ENCODE data around the gene CDKN1C.

The CDKN1C gene

DNA sequence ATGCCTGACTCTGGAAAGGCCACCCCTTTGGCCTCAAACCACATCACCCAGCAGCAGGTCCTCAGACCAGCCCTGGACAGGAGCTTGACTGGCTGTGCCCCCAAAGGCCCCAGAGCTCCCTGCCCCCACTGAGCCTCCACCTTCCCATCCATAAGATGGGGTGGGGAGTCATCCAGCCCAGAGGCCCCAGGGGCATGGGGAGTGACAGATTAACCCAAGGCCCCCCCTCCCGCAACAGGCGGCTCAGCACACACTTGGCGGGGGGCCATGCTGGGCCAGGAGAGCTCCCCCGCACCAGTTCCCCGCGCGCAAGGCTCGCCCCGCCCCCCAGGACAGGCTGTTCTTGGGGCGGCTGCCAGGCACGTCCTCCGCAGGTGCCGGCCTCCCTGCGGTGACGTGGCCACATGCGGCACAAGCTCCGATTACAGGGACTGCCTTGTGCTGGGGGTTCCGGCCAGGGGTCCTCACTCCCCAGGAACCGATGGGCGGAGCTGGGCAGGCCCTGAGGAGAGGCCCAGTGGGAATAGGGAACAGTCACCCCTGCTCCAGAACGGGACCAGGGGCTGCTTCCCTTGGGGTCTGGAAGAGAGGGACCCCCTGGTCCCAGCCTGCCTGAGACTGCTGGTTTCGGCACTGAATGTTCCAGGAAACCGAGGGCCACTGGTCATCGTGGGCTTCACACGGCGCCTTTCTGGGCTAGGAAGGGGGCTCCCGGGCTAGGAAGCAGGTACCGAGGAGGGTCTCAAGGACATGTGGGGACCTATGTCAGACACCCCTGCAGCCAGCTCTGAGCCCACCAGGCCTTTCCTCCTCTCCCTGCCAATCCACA, 5.1 kb upstream of the CDKN1C start:
- no peak for DNase-seq (ENCODE audit: low read depth in 3 of 3)

DNA sequence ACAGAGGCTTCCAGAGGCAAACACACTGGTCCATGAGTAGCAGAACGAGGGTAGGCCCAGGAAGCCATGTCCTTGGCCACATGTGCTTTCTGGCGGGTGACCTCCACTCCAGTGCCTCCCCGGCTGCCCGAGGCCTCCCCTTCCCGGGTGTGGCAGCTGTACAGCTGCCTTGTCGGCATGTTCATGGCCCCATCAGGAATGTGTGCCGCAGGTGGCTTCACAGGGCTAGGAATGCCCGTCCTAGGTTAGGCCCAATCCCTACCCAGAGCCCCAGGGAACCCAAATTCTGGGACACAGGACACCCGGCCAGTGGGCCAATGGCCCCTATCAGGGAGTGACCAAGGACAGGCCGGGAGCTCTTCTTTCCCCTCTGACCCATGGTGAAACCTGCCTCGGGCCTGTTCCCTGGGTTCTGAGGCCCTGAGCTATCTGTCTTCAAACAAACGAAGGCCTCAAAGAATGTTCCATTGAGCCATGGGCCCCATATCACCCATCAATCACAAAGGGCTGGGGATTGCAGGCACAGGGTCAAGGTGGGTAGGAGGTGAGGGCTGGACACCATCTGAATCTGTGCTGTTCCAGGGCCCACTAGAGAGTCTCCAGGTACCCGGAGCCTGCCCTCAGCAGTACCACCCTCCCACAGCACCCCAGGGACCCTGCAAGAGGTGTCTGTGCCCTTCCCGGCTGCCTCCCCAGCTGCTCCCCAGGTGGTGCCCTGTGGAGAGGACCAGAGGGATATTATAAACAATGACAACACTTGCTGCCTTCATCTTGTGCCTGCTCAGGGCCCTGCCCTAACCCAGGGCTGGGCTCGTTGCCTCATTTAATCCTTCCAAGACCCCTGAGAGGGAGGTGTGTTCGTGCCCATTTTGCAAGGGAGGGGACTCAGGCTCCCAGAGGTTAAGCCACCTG, 4.0 kb upstream of the CDKN1C start:
- DNase-seq (ENCODE audit: low read depth in 3 of 3) = no peak

DNA sequence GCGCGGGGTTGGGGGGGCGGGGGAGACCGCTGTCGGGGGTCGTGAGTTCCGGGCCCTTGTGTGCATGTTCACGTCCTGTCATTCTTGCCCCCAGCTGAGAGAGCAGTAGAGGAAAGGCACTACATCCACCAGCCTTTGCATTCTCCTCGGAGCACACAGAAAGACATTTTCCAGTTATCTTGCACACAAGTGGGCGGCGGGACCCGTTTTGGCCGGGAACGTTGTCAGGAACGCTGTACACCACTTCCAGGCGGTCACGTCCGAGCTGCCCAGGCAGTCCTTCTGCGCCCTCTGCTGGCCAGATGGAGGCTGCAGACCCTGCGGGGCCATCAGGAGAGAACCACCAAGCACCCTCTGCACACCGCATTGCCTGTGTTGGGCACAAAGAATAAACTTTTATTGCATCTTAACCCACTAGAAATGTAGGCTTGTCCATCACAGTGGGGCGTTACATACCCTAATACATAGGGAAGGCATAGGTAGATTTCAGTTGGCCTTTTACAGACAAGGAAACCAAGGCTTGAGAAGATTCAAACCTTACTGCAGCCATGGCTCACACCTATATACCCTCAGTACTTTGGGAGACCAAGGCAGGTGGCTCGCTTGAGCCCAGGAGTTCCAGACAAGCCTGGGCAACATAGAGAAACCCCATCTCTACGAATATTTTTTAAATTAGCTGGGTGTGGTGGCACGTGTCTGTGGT, 2.8 kb upstream of the CDKN1C start:
- DNase-seq (ENCODE audit: low read depth in 3 of 3) = peak; percentile 68 to 87 (median 84)

DNA sequence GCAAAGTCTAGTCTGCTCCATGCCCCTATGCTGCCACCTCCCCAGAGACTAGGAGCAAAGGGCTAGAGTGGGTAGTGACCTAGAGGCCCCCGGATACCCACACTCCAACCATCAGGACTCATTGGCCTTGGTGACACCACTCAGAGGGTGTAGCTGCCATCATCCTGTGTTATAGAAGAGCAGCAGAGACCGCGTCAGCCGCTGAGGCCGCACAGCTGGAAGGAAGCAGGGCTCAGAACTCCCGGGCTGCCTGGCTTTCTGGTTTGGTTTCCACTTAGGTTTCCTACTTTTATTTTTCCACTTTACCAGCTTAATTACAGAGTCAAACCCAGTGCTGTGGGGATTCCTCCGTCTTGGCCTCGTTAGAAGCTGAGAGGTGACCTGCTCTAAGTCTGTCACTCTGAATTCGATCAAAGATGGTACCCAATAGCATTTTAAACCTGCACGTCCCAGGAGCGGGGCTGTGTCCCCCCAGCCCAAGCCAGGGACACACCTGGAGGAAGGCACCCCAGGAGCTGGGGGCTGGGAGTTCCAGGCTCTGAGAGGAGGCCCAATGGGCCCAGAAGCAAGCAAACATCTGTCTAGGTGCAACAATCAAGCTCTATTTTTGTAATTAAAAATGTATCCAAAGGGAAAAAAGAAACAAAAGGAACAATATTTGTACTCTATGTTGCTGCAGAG, 2.1 kb upstream of the CDKN1C start:
- DNase-seq (ENCODE audit: low read depth in 3 of 3) = no peak

DNA sequence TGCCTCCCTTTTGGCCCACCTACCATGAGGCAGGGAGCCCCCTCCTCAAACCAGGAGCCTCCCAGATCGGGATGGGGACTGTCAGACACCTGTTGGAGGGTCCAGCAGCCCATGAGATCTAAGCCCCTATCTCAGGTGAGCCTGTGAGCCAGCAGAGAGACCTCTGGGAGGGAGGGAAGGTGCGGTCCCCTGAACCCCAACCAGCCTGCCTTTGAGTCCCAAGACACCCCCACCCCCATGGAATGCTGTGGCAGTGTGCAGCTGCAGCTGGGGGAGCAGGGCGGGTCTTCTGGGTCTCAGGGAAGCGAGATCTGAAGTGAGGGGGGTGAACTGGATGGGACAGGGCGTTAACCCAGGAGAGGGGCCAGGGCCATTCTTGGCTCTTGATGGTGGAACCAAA, 1.4 kb upstream of the CDKN1C start:
- no peak for DNase-seq (ENCODE audit: low read depth in 3 of 3)

DNA sequence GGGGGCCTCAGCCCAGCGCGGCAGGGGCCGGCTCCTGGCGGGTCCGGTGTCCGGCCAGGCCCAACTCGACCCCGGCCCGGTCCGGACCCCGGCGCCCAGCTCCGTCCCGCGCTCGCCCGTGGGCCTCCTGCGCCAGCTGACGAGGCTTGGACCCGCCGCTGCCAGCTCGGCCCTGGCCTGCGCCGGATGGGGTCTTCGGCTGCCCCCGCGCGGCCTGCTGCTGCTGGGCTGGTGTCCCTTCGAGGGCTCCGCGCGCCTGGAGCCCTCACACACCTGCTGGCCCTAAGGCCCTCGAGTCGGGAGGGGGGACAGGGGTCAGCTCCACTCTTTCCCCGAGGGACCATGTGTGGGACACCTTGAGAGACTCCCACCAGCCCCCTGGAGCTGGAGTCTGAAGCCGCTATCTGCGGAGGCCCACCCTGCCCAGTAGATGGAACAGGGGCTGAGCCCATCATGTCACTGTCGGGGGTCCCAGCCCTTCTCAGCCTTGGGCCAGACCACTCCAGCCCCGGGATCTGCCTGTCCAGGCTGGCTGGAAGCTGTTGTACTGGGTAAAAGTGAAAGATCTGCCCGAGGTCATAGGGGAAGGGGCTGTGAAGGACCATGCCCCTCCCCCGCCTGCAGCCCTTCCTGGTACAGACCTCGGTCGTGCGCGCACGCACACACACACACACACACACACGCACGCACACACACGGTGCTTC, 768 bp upstream of the CDKN1C start:
- no peak for DNase-seq (ENCODE audit: low read depth in 3 of 3)

DNA sequence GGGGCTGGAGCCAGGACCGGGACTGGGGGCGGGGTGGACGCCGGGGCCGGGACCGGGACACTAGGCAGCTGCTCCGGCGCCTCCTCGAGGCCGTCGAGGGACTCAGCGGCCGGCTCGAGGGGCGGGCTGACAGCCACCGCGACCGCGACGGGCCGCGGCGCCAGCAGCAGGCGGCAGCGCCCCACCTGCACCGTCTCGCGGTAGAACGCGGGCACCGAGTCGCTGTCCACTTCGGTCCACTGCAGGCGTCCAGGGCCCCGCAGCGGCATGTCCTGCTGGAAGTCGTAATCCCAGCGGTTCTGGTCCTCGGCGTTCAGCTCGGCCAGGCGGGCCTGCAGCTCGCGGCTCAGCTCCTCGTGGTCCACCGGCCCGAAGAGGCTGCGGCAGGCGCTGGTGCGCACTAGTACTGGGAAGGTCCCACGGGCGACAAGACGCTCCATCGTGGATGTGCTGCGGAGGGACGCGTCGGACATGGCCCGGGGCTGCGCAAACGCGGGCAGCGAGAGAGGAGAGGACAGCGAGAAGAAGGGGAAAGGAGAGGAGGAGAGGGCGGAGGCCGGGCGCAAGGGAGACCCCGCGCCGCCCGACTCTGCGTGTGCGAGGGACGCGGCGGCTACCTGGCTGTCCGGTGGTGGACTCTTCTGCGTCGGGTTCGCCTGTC, 428 bp downstream of the CDKN1C start:
- no peak for DNase-seq (ENCODE audit: low read depth in 3 of 3)

DNA sequence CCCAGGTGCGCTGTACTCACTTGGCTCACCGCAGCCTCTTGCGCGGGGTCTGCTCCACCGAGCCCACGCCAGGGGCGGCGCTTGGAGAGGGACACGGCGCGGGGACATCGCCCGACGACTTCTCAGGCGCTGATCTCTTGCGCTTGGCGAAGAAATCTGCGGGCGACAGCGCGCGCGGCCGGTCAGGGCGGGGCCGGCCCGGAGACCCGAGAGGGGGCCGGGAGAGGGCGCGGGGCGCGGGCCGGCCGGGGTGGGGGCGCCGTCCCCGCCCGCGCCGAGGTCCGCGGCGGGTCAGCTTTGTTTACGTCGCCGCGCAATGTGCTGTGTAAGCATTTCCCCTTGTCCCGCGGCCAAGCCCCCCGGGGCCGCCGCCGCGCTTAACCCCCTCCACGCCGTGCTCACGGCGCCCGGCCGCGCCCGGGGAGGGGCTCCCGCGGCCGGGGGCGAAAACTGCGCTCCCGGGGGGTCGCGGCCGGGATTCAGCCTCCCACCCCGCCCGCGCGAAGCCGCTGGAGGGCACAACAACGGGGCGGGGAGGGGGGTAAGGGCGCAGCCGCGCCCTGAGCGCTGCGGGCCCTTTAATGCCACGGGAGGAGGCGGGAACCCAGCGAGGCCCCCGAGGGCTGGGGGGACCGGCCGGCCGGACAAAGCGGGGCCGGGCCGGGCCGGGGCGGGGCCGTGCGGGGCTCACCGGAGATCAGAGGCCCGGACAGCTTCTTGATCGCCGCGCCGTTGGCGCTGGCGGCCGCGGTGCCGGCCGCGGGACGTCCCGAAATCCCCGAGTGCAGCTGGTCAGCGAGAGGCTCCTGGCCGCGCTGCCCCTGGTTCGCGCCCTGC, 1.4 kb downstream of the CDKN1C start:
- DNase-seq (ENCODE audit: low read depth in 3 of 3) = no peak

DNA sequence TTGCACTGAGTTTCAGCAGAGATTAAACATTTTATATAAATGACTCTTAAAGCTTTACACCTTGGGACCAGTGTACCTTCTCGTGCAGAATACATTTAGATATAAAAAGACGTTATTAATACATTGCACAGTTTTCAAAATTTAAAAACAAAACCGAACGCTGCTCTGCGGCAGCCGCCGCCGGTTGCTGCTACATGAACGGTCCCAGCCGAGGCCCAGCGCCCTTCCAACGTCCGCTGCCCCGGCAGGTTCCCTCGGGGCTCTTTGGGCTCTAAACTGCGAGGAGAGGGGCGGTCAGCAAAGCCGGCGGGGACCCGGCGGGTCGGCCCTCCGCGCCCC, 2.0 kb downstream of the CDKN1C start:
- no peak for DNase-seq (ENCODE audit: low read depth in 3 of 3)

DNA sequence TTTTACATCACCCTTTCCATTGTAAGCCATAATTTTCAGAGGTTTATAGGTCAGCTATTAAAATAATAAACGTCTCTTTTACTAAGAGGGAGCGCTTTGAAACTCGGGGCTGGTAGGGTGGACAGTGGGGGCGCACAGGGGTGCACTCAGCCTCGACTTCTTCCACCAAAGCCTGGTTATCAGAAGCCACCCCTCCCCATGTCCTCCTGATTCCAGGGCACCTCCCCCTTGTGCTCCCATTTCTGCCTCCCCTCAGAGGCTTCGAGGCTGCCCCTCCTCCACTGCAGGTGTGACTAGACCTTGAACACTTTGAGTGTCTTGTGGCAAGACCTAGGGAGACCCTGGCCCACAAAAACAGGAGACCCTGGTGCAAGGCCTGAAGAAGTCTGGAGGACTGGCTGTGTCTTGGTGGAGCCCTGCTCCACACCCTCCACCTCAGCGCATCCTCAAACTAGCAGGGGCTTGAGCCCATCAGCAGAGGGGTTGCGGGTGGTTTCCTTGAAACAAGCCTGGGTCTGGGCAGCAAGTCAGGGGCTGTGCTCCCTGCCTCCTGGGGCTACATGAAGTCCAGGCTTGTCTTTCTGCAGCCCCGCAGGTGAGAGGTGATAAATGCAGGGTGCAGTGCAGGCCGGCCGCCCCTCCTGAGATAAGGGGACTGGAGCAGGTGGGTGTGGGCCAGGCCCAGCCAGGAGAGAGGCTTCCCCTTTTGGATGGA, 3.0 kb downstream of the CDKN1C start:
- DNase-seq (ENCODE audit: low read depth in 3 of 3) = no peak

DNA sequence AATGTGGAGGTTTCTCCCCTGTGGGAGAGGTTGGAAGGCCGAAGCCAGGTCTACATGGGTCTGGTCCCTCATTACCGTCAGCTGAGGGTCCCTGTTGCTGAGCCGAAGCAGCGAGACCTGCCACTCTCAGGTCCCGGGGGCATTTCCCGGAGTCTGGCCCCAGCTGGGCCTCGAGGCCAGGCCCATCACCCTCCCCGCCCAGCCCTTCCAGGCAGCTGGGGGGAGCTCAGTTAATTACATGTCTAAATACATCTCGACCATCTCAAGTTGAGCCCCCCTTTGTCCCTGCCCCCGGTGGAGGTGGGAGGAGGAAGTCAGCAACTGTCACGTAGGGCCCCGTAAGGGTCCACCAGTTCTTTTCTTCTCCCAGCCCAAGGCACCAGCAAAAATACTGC, 3.6 kb downstream of the CDKN1C start:
- no peak for DNase-seq (ENCODE audit: low read depth in 3 of 3)

DNA sequence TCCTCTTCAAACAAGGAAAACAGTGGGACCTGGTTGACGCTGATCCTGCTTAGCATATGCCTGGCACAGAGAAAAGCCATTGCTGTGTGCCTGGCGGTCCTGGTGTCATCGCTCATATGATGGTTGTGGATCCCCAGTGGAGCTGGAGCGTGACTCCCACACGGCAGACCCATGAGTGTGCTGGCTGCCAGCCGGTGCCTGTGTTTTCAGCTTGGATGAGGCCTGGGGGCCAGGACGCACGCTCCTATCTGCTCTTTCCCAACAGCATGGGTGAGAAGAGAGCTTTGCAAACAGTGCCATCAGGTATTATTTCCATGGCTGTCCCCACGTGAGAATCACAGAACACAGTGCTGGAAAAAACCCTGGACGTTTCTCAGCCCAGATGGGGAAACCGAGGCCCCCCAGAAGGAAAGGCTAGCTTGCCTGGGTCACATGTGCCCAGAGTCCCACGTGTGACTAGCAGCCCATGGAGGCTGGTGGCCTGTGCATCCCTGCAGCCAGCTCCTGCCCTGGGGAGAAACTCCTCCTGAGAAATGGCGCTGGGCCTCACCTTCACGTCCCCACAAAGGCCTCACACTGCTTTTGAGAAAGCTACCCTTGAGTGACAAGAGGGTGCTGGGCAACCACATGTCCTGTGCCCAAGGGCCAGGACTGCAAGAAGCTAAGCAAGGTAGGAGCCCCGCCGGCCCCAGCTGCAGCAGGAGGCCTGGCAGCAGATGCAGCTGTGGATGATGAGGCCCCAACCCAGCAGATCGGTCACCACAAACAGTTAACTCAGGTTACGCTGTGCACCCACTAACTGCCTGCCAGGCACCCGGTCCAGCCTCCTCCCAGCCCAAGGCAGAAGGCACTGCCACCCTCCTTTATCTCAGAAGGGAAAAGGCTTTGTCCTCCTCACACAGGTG, 4.2 kb downstream of the CDKN1C start:
- no peak for DNase-seq (ENCODE audit: low read depth in 3 of 3)

DNA sequence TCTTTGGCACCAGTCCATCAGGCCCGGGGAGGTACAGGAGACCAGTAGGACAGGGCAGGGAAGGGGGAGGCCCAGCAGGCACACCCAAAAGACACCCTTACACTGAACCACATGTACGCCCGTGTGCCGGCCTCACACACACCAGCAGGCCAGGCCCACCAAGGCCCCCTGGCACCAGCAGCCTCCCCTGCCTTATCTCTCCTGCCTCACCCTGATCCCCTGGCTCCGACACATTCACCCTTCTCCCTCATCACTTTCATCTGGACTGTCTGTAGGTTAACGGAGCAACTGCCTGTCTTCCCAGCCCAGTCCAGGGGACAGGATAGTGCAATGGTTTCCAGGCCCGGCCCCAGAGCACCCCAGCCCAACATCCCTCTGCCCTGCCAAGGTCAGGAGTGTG, 4.9 kb downstream of the CDKN1C start:
- no peak for DNase-seq (ENCODE audit: low read depth in 3 of 3)

DNA sequence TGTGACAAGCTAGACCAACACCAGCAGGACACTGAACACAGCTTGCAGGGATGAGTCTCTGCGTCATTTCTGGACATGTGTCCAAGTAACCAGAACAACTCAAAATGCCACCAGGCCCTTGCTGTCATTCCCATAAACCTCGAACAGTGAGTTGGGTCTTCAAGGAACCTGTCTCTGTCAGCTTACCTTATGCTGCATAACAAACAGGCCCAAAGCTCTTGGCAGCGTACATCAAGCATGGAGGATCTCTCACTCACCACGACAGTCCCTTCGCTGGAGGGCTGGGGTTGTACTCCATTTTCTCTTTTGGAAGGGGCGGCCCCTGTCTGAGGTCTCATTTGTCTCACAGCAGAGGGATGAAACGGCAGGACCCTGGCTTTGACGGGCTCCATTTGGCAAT, 6.8 kb downstream of the CDKN1C start:
- no peak for DNase-seq (ENCODE audit: low read depth in 3 of 3)

DNA sequence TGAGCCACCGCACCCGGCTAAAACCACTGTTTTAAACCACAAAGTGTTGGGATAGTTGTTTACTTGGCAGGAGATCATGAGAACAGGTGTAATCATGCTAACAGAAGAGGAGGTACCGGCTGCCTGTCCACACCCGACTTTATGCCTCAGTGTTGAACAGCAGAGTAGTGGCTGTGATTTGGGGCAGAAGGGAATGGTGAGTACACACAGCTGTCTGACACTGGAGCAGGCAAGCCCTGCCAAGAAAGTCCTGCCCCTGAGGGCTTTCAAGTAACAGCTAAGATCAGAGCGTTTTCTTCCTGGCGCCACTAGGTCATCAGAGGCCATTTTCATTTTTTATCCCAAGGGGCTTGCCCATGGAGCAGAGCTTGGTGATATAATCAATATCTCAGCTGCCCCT, 8.1 kb downstream of the CDKN1C start:
- no peak for DNase-seq (ENCODE audit: low read depth in 3 of 3)

DNA sequence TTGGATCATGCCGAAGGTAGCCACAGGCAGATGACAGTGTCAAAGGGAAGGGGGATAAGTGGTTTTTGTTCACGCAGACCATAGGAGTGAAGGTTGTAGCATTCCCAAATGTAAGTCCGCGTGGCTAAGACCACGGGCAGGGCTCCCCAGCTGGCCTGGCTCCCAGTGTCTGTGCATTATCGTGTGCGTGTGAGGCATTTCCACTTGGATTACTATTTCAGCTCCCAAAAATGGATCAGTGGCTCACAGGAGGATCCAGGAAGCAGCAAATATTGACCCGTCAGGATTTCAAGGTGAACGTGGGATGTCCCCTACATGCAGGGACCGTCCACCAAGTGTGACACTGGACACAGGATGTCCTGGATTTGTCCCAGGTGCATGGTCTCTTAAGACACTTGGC, 10.6 kb downstream of the CDKN1C start:
- DNase-seq (ENCODE audit: low read depth in 3 of 3) = no peak

DNA sequence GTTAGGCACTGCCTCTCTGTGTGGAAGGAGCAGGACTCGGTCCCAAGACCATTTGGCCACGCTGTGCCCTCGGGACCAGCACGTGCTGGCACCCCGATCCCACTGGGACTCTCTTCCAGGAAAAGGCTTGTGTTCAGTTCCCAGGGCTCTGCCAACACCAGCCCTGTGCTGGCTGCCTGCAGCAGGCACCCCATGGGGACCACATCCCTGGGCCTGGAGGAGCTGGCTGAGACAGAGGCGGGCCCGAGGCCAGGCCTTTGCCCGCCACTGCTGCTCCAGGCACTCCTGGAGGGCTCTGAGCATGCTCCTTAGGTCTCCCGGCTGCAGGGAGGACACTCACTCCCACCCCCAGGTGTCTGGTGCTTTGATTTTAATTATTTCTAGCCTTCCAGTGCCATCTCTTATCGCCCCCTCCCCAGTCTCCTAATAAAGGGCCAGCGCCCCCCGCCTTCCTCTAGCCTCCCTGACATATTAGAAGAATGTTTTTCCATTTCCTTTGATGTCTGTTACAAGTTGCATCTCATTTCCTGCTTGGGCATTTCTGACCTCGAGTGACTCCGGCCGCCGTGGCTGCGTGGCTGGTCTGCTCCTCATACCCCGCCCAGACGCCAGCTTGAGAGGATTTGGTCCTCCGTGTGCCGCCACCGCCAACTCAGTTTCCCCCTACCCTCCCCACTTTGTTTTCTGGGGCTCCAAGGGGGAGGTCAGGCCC, 14.4 kb downstream of the CDKN1C start:
- no peak for DNase-seq (ENCODE audit: low read depth in 3 of 3)

Data from stimulated activated CD4-positive, alpha-beta T cell treated with anti-CD3 and anti-CD28 coated beads, TNF-alpha, amount 100 ng/mL, for 24 hours (primary cell).